Neural cell (in vitro differentiated cells): ENCODE measurements around the gene MOCS1. TPM values are rescaled to one million over a fixed set of nuclear protein-coding genes. Genes with fewer than 3 reads are reported as not detected.

Experiments used
- H2AFZ ChIP-seq: fragments of 200-600, 300-800 bp; sonication (generic), shearing (Covaris generic); 2 replicates; pipeline ENCODE4 v1.6.0; 2014; ENCODE audit warnings: low read depth, mild to moderate bottlenecking, antibody characterized with exemption, low read length, moderate library complexity
- H3F3A ChIP-seq: fragments of 200-600 bp; shearing (Covaris generic); 2 replicates; pipeline ENCODE4 v1.6.1; 2016; ENCODE audit warnings: mild to moderate bottlenecking, moderate library complexity, mixed read lengths, antibody characterized with exemption, low read length; ENCODE audit not compliant: insufficient read depth, poor library complexity, severe bottlenecking
- H3K27ac ChIP-seq: fragments of 200-600, 300-800 bp; sonication (generic), shearing (Covaris generic); 2 replicates; pipeline ENCODE4 v1.5.1; 2014; ENCODE audit warnings: mild to moderate bottlenecking, low read length, moderate library complexity
- H3K27me3 ChIP-seq: fragments of 300-800, 200-600 bp; sonication (generic), shearing (Covaris generic); 2 replicates; pipeline ENCODE4 v1.6.0; 2014; ENCODE audit warnings: mild to moderate bottlenecking, low read depth, low read length, moderate library complexity; ENCODE audit not compliant: insufficient read depth
- H3K36me3 ChIP-seq: fragments of 300-800, 200-600 bp; sonication (generic), shearing (Covaris generic); 2 replicates; pipeline ENCODE4 v1.5.1; 2014; ENCODE audit warnings: mild to moderate bottlenecking, antibody characterized with exemption, low read length, moderate library complexity; ENCODE audit not compliant: insufficient read depth
- H3K4me2 ChIP-seq: fragments of 300-800, 200-600 bp; sonication (generic), shearing (Covaris generic); 2 replicates; pipeline ENCODE4 v1.6.0; 2014; ENCODE audit warnings: mild to moderate bottlenecking, low read length
- H3K4me3 ChIP-seq: fragments of 300-800, 200-600 bp; sonication (generic), shearing (Covaris generic); 2 replicates; pipeline ENCODE4 v1.5.1; 2014; ENCODE audit warnings: mild to moderate bottlenecking, low read length, moderate library complexity
- H3K79me2 ChIP-seq: fragments of 200-600 bp; shearing (Covaris generic); replicated peaks from 2 replicates; pipeline ENCODE4 v1.6.0; 2014; ENCODE audit warnings: mild to moderate bottlenecking, low read length, moderate library complexity; ENCODE audit not compliant: insufficient read depth
- H3K9ac ChIP-seq: fragments of 300-800, 200-600 bp; sonication (generic), shearing (Covaris generic); 2 replicates; pipeline ENCODE4 v1.6.1; 2016; ENCODE audit warnings: mild to moderate bottlenecking, low read length, mixed read lengths
- H3K9me2 ChIP-seq: fragments of 200-600 bp; shearing (Covaris generic); 2 replicates; pipeline ENCODE4 v1.6.1; 2016; ENCODE audit warnings: mild to moderate bottlenecking, low read length, mixed read lengths; ENCODE audit not compliant: insufficient read depth
- H3K9me3 ChIP-seq: fragments of 200-600, 300-800 bp; sonication (generic), shearing (Covaris generic); 2 replicates; pipeline ENCODE4 v1.6.1; 2016; ENCODE audit warnings: mild to moderate bottlenecking, mixed run types, low read length, moderate library complexity, mixed read lengths
- H4K20me1 ChIP-seq: fragments of 200-600 bp; shearing (Covaris generic); 2 replicates; pipeline ENCODE4 v1.6.1; 2016; ENCODE audit warnings: mild to moderate bottlenecking, mixed run types; ENCODE audit not compliant: insufficient read depth
- CTCF ChIP-seq: fragments of 450-650 bp; IDR thresholded peaks from 2 replicates; pipeline ENCODE4 v1.5.1; 2014; ENCODE audit warnings: antibody characterized with exemption, mild to moderate bottlenecking, moderate library complexity; ENCODE audit not compliant: poor library complexity, severe bottlenecking
- EP300 ChIP-seq: fragments of 450-650 bp; conservative IDR thresholded peaks from 2 replicates; pipeline ENCODE4 v1.6.1; 2014; ENCODE audit warnings: antibody characterized with exemption, mild to moderate bottlenecking, moderate library complexity; ENCODE audit not compliant: poor library complexity, severe bottlenecking
- EZH2 ChIP-seq: fragments of 200-600, 300-800 bp; shearing (Covaris generic), sonication (generic); IDR thresholded peaks from 2 replicates; pipeline ENCODE4 v1.6.1; 2014; ENCODE audit warnings: antibody characterized with exemption, low read length, borderline replicate concordance, mild to moderate bottlenecking; ENCODE audit not compliant: insufficient read depth, poor library complexity, severe bottlenecking
- MXI1 ChIP-seq: fragments of 450-650 bp; conservative IDR thresholded peaks from 2 replicates; pipeline ENCODE4 v1.6.1; 2014; ENCODE audit warnings: antibody characterized with exemption, mild to moderate bottlenecking; ENCODE audit not compliant: poor library complexity, severe bottlenecking
- POLR2AphosphoS5 ChIP-seq: IDR thresholded peaks from 2 replicates; pipeline ENCODE4 v1.6.1; 2012
- RAD21 ChIP-seq: fragments of 450-650 bp; conservative IDR thresholded peaks from 2 replicates; pipeline ENCODE4 v1.6.1; 2014; ENCODE audit warnings: antibody characterized with exemption, mild to moderate bottlenecking, moderate library complexity
- SMC3 ChIP-seq: fragments of 450-650 bp; conservative IDR thresholded peaks from 2 replicates; pipeline ENCODE4 v1.6.1; 2014; ENCODE audit warnings: antibody characterized with exemption, mild to moderate bottlenecking, moderate library complexity; ENCODE audit not compliant: poor library complexity
- TAF1 ChIP-seq: IDR thresholded peaks from 2 replicates; pipeline ENCODE4 v1.6.1; 2012; ENCODE audit warnings: low read depth
- polyA plus RNA-seq: library from polyadenylated mRNA; depleted of rRNA; stranded (reverse); fragments of >200 nt; gene quantifications from 2 replicates; pipeline ENCODE4 v1.2.3, GENCODE V29; 2014
- TF ChIP-seq, protein P1 (sequence below): IDR thresholded peaks from 2 replicates; pipeline ENCODE4 v1.6.1; 2012; ENCODE audit warnings: borderline replicate concordance

Gene MOCS1
- polyA plus RNA-seq, 1 donor from 2014 or later = 4.6 TPM

DNA sequence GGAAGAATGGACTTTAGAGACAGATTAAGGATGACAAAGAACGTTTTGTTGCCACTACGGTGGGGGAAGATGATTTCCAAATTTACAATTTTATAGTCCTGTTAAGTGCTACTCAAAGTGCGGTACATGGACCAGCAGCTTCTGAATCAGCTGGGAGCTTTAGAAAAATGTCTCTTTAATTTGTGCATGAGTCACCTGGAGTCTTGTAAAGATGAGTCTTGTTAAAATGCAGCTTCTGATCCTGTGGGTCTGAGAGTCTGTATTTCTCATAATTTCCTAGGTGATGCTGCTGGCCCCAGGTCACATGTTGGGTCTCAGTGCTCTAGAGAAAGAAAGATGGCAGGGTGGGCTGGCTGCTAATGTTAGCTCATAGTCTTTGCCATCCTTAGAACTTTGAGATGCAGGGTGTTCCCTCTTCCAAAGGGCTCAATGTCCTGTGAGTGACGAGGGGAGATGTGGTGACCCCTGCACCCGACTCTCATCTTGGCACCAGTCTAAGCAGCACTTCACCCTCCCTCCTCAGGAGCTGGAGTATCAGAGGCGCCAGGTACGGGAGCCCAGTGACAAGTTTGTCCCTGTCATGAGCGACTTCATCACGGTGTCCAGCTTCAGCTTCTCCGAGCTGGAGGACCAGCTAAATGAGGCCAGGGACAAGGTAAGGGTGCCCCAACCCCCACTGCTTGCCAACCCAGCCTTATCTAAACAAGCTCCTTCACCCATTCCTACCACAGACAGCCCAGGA is 34.5 kb downstream of the MOCS1 start:
- no peak overlapping the region for H3K4me2 ChIP-seq
- no peaks in the 10 kb centered on the region for H3F3A ChIP-seq
- H2AFZ ChIP-seq = no peak overlapping the region
- no peaks in the 10 kb centered on the region for H3K9me2 ChIP-seq
- no peaks in the 10 kb centered on the region for H4K20me1 ChIP-seq
- H3K36me3 ChIP-seq = no peaks in the 10 kb centered on the region
- no peaks in the 10 kb centered on the region for H3K27me3 ChIP-seq
- no peak overlapping the region for H3K27ac ChIP-seq
- H3K9me3 ChIP-seq = no peaks in the 10 kb centered on the region
- no peak overlapping the region for H3K9ac ChIP-seq
- H3K4me3 ChIP-seq = no peak overlapping the region
- no peaks in the 10 kb centered on the region for H3K79me2 ChIP-seq
- TF ChIP-seq MXI1 (no peak), TAF1 (no peak), SMC3 (no peak), EZH2 (no peak), POLR2AphosphoS5 (no peak), RAD21 (no peak), EP300 (no peak), CTCF (no peak)
- TF ChIP-seq, protein P1, sequence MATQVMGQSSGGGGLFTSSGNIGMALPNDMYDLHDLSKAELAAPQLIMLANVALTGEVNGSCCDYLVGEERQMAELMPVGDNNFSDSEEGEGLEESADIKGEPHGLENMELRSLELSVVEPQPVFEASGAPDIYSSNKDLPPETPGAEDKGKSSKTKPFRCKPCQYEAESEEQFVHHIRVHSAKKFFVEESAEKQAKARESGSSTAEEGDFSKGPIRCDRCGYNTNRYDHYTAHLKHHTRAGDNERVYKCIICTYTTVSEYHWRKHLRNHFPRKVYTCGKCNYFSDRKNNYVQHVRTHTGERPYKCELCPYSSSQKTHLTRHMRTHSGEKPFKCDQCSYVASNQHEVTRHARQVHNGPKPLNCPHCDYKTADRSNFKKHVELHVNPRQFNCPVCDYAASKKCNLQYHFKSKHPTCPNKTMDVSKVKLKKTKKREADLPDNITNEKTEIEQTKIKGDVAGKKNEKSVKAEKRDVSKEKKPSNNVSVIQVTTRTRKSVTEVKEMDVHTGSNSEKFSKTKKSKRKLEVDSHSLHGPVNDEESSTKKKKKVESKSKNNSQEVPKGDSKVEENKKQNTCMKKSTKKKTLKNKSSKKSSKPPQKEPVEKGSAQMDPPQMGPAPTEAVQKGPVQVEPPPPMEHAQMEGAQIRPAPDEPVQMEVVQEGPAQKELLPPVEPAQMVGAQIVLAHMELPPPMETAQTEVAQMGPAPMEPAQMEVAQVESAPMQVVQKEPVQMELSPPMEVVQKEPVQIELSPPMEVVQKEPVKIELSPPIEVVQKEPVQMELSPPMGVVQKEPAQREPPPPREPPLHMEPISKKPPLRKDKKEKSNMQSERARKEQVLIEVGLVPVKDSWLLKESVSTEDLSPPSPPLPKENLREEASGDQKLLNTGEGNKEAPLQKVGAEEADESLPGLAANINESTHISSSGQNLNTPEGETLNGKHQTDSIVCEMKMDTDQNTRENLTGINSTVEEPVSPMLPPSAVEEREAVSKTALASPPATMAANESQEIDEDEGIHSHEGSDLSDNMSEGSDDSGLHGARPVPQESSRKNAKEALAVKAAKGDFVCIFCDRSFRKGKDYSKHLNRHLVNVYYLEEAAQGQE = no peak

GRCh38 chr6:39898625-39899024 is 35.6 kb downstream of the MOCS1 start:
- Histone ChIP-seq H3K36me3 (no peaks in the 10 kb centered on the region), H3K9me2 (no peaks in the 10 kb centered on the region)

More at GRCh38 chr6:39898625-39899024, 35.6 kb downstream of the MOCS1 start:
- no peaks in the 10 kb centered on the region for H3K79me2 ChIP-seq
- no peaks in the 10 kb centered on the region for H3F3A ChIP-seq
- H3K4me3 ChIP-seq = no peak overlapping the region
- TF ChIP-seq EZH2 (no peak), POLR2AphosphoS5 (no peak), CTCF (no peak)
- H3K9me3 ChIP-seq = no peaks in the 10 kb centered on the region
- H3K27me3 ChIP-seq = no peaks in the 10 kb centered on the region
- no peak overlapping the region for H3K9ac ChIP-seq
- H3K27ac ChIP-seq = no peak overlapping the region
- no peak overlapping the region for H2AFZ ChIP-seq
- H4K20me1 ChIP-seq = no peaks in the 10 kb centered on the region
- H3K4me2 ChIP-seq = no peak overlapping the region
